ENCODE data around the gene SLAMF6.

DNA sequence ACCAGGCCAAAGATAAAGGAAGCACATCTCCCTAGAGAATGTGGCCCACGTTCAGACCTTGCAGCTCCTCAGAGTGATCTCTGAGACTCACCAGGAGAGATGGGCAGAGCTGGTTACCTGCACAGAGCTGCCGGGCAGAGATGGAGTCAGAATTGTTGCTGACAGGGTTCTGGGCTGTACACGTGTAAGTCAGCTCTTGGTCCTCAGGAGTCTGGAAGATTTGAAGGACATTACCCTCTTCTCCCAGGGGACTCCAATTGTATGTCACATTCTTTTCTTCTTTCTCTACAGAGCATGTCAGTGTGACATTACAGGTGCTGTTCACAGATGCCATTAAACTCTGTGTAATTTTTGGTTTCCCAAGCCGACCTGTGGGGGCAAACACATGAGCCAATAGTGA lies 30.7 kb upstream of the SLAMF6 start:
- TF ChIP-seq, protein P1, sequence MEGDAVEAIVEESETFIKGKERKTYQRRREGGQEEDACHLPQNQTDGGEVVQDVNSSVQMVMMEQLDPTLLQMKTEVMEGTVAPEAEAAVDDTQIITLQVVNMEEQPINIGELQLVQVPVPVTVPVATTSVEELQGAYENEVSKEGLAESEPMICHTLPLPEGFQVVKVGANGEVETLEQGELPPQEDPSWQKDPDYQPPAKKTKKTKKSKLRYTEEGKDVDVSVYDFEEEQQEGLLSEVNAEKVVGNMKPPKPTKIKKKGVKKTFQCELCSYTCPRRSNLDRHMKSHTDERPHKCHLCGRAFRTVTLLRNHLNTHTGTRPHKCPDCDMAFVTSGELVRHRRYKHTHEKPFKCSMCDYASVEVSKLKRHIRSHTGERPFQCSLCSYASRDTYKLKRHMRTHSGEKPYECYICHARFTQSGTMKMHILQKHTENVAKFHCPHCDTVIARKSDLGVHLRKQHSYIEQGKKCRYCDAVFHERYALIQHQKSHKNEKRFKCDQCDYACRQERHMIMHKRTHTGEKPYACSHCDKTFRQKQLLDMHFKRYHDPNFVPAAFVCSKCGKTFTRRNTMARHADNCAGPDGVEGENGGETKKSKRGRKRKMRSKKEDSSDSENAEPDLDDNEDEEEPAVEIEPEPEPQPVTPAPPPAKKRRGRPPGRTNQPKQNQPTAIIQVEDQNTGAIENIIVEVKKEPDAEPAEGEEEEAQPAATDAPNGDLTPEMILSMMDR (IDR thresholded peaks at IDR 0.05; ENCODE audit: low read depth, low read length, poor library complexity, severe bottlenecking) = no peak
- TF ChIP-seq EZH2phosphoT487 (IDR thresholded peaks at IDR 0.05; ENCODE audit: borderline replicate concordance, low read length) = no peak
